HG02623 (cell line): ENCODE results near the gene BRME1.
A peak's percentile ranks its signal among the peaks of the same experiment; 100 is the strongest.
"Not testable (repeated sequence)": the region's sequence is repeated elsewhere in the genome, so short reads cannot be mapped to it uniquely, and the experiment has no call there.

Source experiments
- ATAC-seq: cut with Tn5 transposase; IDR thresholded peaks from one replicate; pipeline ENCODE4 v1.9.1; 2021; ENCODE audit warnings: moderate library complexity; ENCODE audit not compliant: unreplicated experiment

The BRME1 gene

GRCh38 chr19:13926715-13927114, 20.8 kb upstream of the BRME1 start:
- no peak for ATAC-seq

GRCh38 chr19:13926010-13926409, 20.1 kb upstream of the BRME1 start:
- ATAC-seq, result no peak

- ATAC-seq, result no peak
Measured at GRCh38 chr19:13923194-13923987, 17.5 kb upstream of the BRME1 start.

- not testable (repeated sequence) for ATAC-seq
Measured at GRCh38 chr19:13922118-13922517, 16.2 kb upstream of the BRME1 start.

GRCh38 chr19:13920940-13921747, 15.2 kb upstream of the BRME1 start:
- no peak for ATAC-seq

- no peak for ATAC-seq
Measured at GRCh38 chr19:13920524-13920923, 14.6 kb upstream of the BRME1 start.

GRCh38 chr19:13918726-13919411, 13.0 kb upstream of the BRME1 start:
- no peak for ATAC-seq

GRCh38 chr19:13917888-13918406, 12.0 kb upstream of the BRME1 start:
- no peak for ATAC-seq

GRCh38 chr19:13914777-13915176, 8.9 kb upstream of the BRME1 start:
- ATAC-seq, result no peak

- ATAC-seq, result no peak
Measured at GRCh38 chr19:13913352-13913751, 7.4 kb upstream of the BRME1 start.

- ATAC-seq, result no peak
Measured at GRCh38 chr19:13909430-13909829, 3.5 kb upstream of the BRME1 start.

- no peak for ATAC-seq
Measured at GRCh38 chr19:13908674-13909073, 2.8 kb upstream of the BRME1 start.

GRCh38 chr19:13906910-13907309, 993 bp upstream of the BRME1 start:
- ATAC-seq, result no peak

GRCh38 chr19:13906521-13906904, 596 bp upstream of the BRME1 start:
- peak; percentile 12 for ATAC-seq

GRCh38 chr19:13902993-13903555, 2.8 kb downstream of the BRME1 start:
- ATAC-seq, result no peak

- no peak for ATAC-seq
Measured at GRCh38 chr19:13899912-13900584, 5.9 kb downstream of the BRME1 start.

GRCh38 chr19:13899393-13899792, 6.5 kb downstream of the BRME1 start:
- ATAC-seq, result no peak

- ATAC-seq, result no peak
Measured at GRCh38 chr19:13896227-13896626, 9.7 kb downstream of the BRME1 start.

GRCh38 chr19:13894552-13894951, 11.4 kb downstream of the BRME1 start:
- ATAC-seq, result no peak

GRCh38 chr19:13892870-13893269, 13.0 kb downstream of the BRME1 start:
- ATAC-seq, result no peak

- no peak for ATAC-seq
Measured at GRCh38 chr19:13890136-13890535, 15.8 kb downstream of the BRME1 start.
